ENCODE measurements around the gene SPTLC1.

SPTLC1 gene

DNA sequence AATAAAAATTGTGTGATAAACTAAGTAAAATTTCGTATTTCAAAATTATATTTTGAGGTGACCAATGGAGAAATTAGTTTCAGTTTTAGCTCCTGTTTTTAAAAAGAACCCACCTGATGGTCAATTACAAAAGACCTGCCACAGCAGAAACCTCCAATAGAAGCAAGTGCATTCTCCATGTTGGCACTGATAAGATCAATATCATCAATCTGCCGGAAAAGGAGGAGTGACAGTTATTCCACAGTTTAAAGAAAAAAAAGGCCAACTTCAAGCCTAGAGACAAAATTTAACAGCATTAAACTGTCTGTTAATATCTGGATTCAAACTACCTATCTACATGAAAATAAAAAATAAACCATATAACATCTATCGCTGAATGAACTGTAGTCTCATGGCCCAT, 67.7 kb downstream of the SPTLC1 start:
- no peak for TF ChIP-seq CTCF (conservative IDR thresholded peaks at IDR 0.05; ENCODE audit: low read depth)
- POLR2A ChIA-PET (ENCODE audit: low non-redundant PET), result no interaction called here
- CTCF ChIA-PET, result interaction anchor here (0.7 kb wide), 1 partner anchor 174 kb away, joined by 4 read pairs; no protein-coding TSS in a partner anchor
- no peak overlapping the region for H3K27ac ChIP-seq
- no peak for DNase-seq (ENCODE audit: low spot score)

GRCh38 chr9:92046676-92047075, 68.5 kb downstream of the SPTLC1 start:
- H3K27ac ChIP-seq, result no peak overlapping the region
- DNase-seq (ENCODE audit: low spot score), result no peak
- ChIA-PET POLR2A (ENCODE audit: low non-redundant PET) (no interaction called here), CTCF (no interaction called here)
- no peak for TF ChIP-seq CTCF (conservative IDR thresholded peaks at IDR 0.05; ENCODE audit: low read depth)

- no peak for DNase-seq (ENCODE audit: low spot score)
- TF ChIP-seq CTCF (conservative IDR thresholded peaks at IDR 0.05; ENCODE audit: low read depth), result no peak
- no peak overlapping the region for H3K27ac ChIP-seq
- ChIA-PET CTCF (no interaction called here), POLR2A (ENCODE audit: low non-redundant PET) (no interaction called here)
Observed at GRCh38 chr9:92044936-92045335, 70.3 kb downstream of the SPTLC1 start.

GRCh38 chr9:92043002-92043401, 72.2 kb downstream of the SPTLC1 start:
- CTCF ChIA-PET, result no interaction called here
- POLR2A ChIA-PET (ENCODE audit: low non-redundant PET), result no interaction called here
- no peak for TF ChIP-seq CTCF (conservative IDR thresholded peaks at IDR 0.05; ENCODE audit: low read depth)
- no peak overlapping the region for H3K27ac ChIP-seq
- no peak for DNase-seq (ENCODE audit: low spot score)

- no peak for TF ChIP-seq CTCF (conservative IDR thresholded peaks at IDR 0.05; ENCODE audit: low read depth)
- H3K27ac ChIP-seq, result no peak overlapping the region
- POLR2A ChIA-PET (ENCODE audit: low non-redundant PET), result no interaction called here
- CTCF ChIA-PET, result interaction anchor here (0.5 kb wide), 1 partner anchor 15 kb away, joined by 9 read pairs; no protein-coding TSS in a partner anchor
- DNase-seq (ENCODE audit: low spot score), result no peak
Observed at GRCh38 chr9:92042260-92042659, 73.0 kb downstream of the SPTLC1 start.

- no peak for DNase-seq (ENCODE audit: low spot score)
- no peak overlapping the region for H3K27ac ChIP-seq
- ChIA-PET CTCF (no interaction called here), POLR2A (ENCODE audit: low non-redundant PET) (interaction anchor here (0.6 kb wide), 1 partner anchor 77 kb away, joined by 3 read pairs; no protein-coding TSS in a partner anchor)
- no peak for TF ChIP-seq CTCF (conservative IDR thresholded peaks at IDR 0.05; ENCODE audit: low read depth)
Observed at GRCh38 chr9:92036756-92037155, 78.5 kb downstream of the SPTLC1 start.

DNA sequence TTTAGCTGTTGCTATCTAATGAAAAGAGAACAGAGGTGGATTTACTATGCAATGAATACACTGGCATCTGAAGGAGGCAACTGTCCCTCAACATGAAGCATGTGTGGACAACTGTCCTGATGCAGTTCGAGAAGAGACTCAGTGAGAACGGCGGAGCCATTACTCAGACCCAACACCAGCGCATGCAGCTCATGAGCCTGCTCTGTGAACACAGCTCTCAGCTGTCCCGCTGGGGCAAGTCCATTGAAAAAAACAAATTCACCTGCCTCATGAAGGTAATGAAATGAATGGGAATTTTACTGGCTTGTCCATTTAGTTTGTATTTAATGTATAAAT, 78.8 kb downstream of the SPTLC1 start:
- no peak overlapping the region for H3K27ac ChIP-seq
- ChIA-PET POLR2A (ENCODE audit: low non-redundant PET) (interaction anchor here (0.6 kb wide), 1 partner anchor 78 kb away, joined by 3 read pairs; no protein-coding TSS in a partner anchor), CTCF (interaction anchor here (0.6 kb wide), 1 partner anchor 210 kb away, joined by 3 read pairs; no protein-coding TSS in a partner anchor)
- no peak for DNase-seq (ENCODE audit: low spot score)
- no peak for TF ChIP-seq CTCF (conservative IDR thresholded peaks at IDR 0.05; ENCODE audit: low read depth)
